Gastrocnemius medialis (tissue), 4 donors: ENCODE results near the gene UPF1. TPM values are rescaled to one million over a fixed set of nuclear protein-coding genes. Genes with fewer than 3 reads are reported as not detected.

Experiments
- ATAC-seq, 2 donors: fragments of 150-250 bp; one replicate each; pipeline ENCODE4 v1.9.1; 2016
- DNase-seq, 2 donors: peaks; one replicate each; pipeline ENCODE4 v3.0.0-alpha.2; 2019
- H3K27ac ChIP-seq, 4 donors: fragments of 200-600 bp; sonication (generic); 1 replicate in 1 of 4; 2 replicates in 3 of 4; pipeline ENCODE4 v1.5.1; 2016 to 2018; ENCODE audit warnings: mild to moderate bottlenecking in 2 of 4, moderate library complexity in 1 of 4
- H3K27me3 ChIP-seq, 3 donors: fragments of 200-600 bp; sonication (generic) in 2 of 3; 1 replicate in 1 of 3; 2 replicates in 2 of 3; pipeline versions ENCODE4 v1.5.1 to v1.6.0; 2016 to 2019; ENCODE audit warnings: mild to moderate bottlenecking in 1 of 3, moderate library complexity in 1 of 3
- H3K36me3 ChIP-seq, 2 donors: fragments of 200-600 bp; sonication (generic) in 1 of 2; one replicate each; pipeline ENCODE4 v1.5.1; 2017 to 2018
- H3K4me1 ChIP-seq, 2 donors: fragments of 200-600 bp; sonication (generic) in 1 of 2; one replicate each; pipeline ENCODE4 v1.5.1; 2016 to 2017; ENCODE audit warnings: mild to moderate bottlenecking in 2 of 2
- H3K4me3 ChIP-seq, 4 donors: fragments of 200-600 bp; sonication (generic) in 3 of 4; 1 replicate in 1 of 4; 2 replicates in 3 of 4; pipeline ENCODE4 v1.5.1; 2016 to 2019; ENCODE audit warnings: mild to moderate bottlenecking in 2 of 4
- H3K9me3 ChIP-seq, 3 donors: fragments of 200-600 bp; sonication (generic) in 2 of 3; 1 replicate in 1 of 3; 2 replicates in 2 of 3; pipeline ENCODE4 v1.5.1; 2016 to 2019
- POLR2A ChIP-seq, 2 donors: fragments of 450-650 bp; IDR thresholded peaks; one replicate each; pipeline ENCODE4 v1.6.1; 2017; ENCODE audit warnings: antibody characterized with exemption in 2 of 2, mild to moderate bottlenecking in 2 of 2, moderate library complexity in 2 of 2
- in situ Hi-C, 4 donors: fragments of 200-750 bp; cut with MboI; loops; one replicate each; pipeline versions ENCODE4 v1.15.0 to v1.8.0; 2017; ENCODE audit warnings: low sequenced_read_pairs in 4 of 4
- intact Hi-C: fragments of 100-400 bp; cut with DNase I; formaldehyde crosslinking; loops from one replicate; pipeline ENCODE4 v1.15.1; 2023; ENCODE audit warnings: low total_unique reads
- total RNA-seq, 4 donors: library from RNA; depleted of rRNA; stranded (reverse); fragments of >200 nt; gene quantifications; one replicate each; pipeline versions ENCODE4 v1.1.0 to v1.2.3, GENCODE V29; 2016
- TF ChIP-seq, protein P1 (sequence below), 5 experiments: fragments of 450-650 bp in 3 of 5; fragments of 200-600 bp in 2 of 5; sonication (generic) in 2 of 5; IDR thresholded peaks in 4 of 5; conservative IDR thresholded peaks in 1 of 5; 1 replicate in 4 of 5; 2 replicates in 1 of 5; pipeline ENCODE4 v1.5.1; 2016 to 2019; ENCODE audit warnings: antibody characterized with exemption in 5 of 5, mild to moderate bottlenecking in 3 of 5, moderate library complexity in 3 of 5

The UPF1 gene
- total RNA-seq, 4 donors from 2014 or later = 26.0 to 64.9 (median 46.4) TPM

DNA sequence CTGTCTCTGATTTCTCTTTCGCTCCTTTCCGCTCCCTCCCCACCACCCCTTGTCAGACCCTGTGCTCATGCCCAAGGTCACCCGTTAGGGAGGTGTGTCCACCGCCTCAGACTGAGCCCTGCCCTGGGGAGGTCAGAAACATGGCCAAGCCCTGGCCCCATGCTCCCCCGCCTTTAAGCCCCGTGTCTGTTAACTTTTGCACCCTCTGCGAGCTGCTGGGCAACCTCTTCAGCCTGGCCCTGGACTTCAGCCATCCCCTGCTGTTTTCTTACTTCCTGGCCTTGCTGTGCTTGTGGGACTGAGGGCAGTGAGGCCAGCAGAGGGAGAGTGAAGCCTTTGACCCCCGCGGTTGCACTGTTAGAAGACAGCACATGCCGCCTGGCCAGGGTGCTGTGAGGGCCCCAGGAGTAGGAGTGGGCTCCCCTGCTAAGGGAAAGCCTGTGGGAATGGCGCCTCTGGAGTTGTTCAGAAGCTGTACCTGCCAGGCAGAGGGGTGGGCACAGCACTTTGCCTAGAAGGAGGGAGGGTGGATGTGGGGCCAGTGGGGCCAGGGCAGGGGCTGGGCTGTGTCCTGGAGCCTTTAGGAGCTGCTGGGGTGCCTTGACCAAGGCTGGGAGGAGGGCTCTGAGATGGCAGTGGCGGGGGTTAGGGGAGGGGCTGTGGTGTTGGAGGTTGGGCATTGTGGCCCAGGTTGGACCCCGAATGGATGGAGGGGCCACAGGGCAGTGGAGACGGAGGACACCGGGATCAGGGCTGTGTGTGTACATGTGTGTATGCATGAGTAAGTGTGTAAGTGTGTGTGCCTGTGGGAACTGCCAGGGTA is 7.9 kb downstream of the UPF1 start:
- intact Hi-C loops (no loop called here), in situ Hi-C loops (loop anchor here in 3 of 4 donors (10.0 to 25.0 kb wide), 4 partner anchors 245 to 385 kb away; partner anchors contain the start of gene REX1BD (in 1 of the 3))
- Histone ChIP-seq H3K27ac (no peak overlapping the region), H3K9me3 (no peaks in the 10 kb centered on the region), H3K36me3 (peaks cover 0 to 8% of the 10 kb centered on the region in 2 donors), H3K27me3 (no peaks in the 10 kb centered on the region), H3K4me3 (no peak overlapping the region), H3K4me1 (peaks cover 66 to 75% of the 10 kb centered on the region in 2 donors)
- TF ChIP-seq, protein P1, sequence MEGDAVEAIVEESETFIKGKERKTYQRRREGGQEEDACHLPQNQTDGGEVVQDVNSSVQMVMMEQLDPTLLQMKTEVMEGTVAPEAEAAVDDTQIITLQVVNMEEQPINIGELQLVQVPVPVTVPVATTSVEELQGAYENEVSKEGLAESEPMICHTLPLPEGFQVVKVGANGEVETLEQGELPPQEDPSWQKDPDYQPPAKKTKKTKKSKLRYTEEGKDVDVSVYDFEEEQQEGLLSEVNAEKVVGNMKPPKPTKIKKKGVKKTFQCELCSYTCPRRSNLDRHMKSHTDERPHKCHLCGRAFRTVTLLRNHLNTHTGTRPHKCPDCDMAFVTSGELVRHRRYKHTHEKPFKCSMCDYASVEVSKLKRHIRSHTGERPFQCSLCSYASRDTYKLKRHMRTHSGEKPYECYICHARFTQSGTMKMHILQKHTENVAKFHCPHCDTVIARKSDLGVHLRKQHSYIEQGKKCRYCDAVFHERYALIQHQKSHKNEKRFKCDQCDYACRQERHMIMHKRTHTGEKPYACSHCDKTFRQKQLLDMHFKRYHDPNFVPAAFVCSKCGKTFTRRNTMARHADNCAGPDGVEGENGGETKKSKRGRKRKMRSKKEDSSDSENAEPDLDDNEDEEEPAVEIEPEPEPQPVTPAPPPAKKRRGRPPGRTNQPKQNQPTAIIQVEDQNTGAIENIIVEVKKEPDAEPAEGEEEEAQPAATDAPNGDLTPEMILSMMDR (IDR thresholded peaks at IDR 0.05 in 4 of 5, conservative IDR thresholded peaks at IDR 0.05 in 1 of 5) = no peak
- TF ChIP-seq POLR2A (IDR thresholded peaks at IDR 0.05) = no peak
- DNase-seq (no peak), ATAC-seq (no peak)

GRCh38 chr19:18840288-18841267 is 8.8 kb downstream of the UPF1 start:
- in situ Hi-C loops (loop anchor here in 3 of 4 donors (10.0 to 25.0 kb wide), 4 partner anchors 246 to 386 kb away; partner anchors contain the start of gene REX1BD (in 1 of the 3)), intact Hi-C loops (no loop called here)
- Histone ChIP-seq H3K36me3 (peaks cover 0 to 2% of the 10 kb centered on the region in 2 donors), H3K27me3 (no peaks in the 10 kb centered on the region), H3K4me3 (no peak overlapping the region), H3K27ac (no peak overlapping the region), H3K9me3 (no peaks in the 10 kb centered on the region), H3K4me1 (peaks cover 67 to 68% of the 10 kb centered on the region in 2 donors)
- ATAC-seq (no peak), DNase-seq (no peak)
- TF ChIP-seq, protein P1 (IDR thresholded peaks at IDR 0.05 in 4 of 5, conservative IDR thresholded peaks at IDR 0.05 in 1 of 5) = no peak
- TF ChIP-seq POLR2A (IDR thresholded peaks at IDR 0.05) = no peak

DNA sequence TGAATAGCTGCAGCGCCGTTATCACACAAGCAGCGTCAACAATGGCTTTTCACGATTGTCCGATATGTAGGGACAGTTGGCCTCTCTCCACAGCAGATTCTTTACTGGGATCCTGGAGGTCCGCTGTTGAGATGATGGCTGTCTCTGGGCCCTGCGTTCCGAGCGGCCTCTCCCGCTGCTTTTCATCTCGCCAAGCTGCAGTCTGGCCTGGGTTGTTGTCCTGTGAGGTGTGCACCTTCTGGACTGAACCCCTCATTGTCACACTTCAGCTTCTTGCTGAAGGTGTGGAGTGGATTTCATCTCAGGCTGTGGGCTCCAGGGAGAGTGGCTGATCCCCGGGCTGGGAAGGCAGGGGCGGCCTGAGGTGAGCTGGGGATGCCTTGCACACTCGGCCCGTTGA is 9.6 kb downstream of the UPF1 start:
- intact Hi-C loops = no loop called here

DNA sequence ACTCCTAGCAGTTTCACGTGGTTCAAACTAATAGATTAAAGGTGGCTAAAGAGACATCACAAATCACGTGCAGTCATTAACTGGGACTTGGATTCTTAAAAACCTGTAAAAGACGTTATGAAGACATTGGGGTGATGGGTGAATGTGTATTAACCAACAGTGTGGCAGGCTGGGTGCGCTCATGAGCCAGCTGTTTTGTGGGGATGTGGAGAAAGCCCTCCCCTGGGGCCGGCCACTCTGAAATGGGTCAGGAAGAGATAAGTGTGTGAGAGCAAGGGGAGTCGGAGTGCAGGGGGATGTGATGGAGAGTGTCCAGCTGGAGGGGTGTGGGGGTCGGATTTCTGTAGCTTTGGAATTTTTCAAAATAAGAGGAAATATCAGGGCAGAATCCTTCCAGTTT is 10.4 kb downstream of the UPF1 start:
- H3K4me3 ChIP-seq = no peak overlapping the region
- H3K36me3 ChIP-seq = no peaks in the 10 kb centered on the region
- DNase-seq = no peak
- H3K4me1 ChIP-seq = peaks cover 62 to 63% of the 10 kb centered on the region in 2 donors
- in situ Hi-C loops (loop anchor here in 3 of 4 donors (10.0 to 25.0 kb wide), 4 partner anchors 247 to 387 kb away; partner anchors contain the start of gene REX1BD (in 1 of the 3)), intact Hi-C loops (no loop called here)
- no peak for ATAC-seq
- no peaks in the 10 kb centered on the region for H3K9me3 ChIP-seq
- no peaks in the 10 kb centered on the region for H3K27me3 ChIP-seq
- no peak overlapping the region for H3K27ac ChIP-seq
- TF ChIP-seq, protein P1 (IDR thresholded peaks at IDR 0.05 in 4 of 5, conservative IDR thresholded peaks at IDR 0.05 in 1 of 5) = no peak
- no peak for TF ChIP-seq POLR2A (IDR thresholded peaks at IDR 0.05)

More for the DNA sequence above, 9.6 kb downstream of the UPF1 start:
- no peak overlapping the region for H3K4me3 ChIP-seq
- TF ChIP-seq POLR2A (IDR thresholded peaks at IDR 0.05) = no peak
- H3K4me1 ChIP-seq = peaks cover 61 to 62% of the 10 kb centered on the region in 2 donors
- H3K27me3 ChIP-seq = no peaks in the 10 kb centered on the region
- no peak for DNase-seq
- no peak overlapping the region for H3K27ac ChIP-seq
- no peak for ATAC-seq
- in situ Hi-C loops = loop anchor here in 3 of 4 donors (10.0 to 25.0 kb wide), 4 partner anchors 247 to 387 kb away; partner anchors contain the start of gene REX1BD (in 1 of the 3)
- no peaks in the 10 kb centered on the region for H3K9me3 ChIP-seq
- H3K36me3 ChIP-seq = no peaks in the 10 kb centered on the region
